HUES64 (cell line): ENCODE data around the gene LRRC8D.
"Not testable (repeated sequence)": the region's sequence is repeated elsewhere in the genome, so short reads cannot be mapped to it uniquely, and the experiment has no call there.

Experiments
- H3K27ac ChIP-seq: 2 replicates; pipeline ENCODE4 v1.7.0; 2013; ENCODE audit warnings: low read depth, low read length, inconsistent platforms
- H3K27me3 ChIP-seq: 2 replicates; pipeline ENCODE4 v1.6.1; 2013; ENCODE audit warnings: mild to moderate bottlenecking, low read length; ENCODE audit not compliant: insufficient read depth
- H3K36me3 ChIP-seq: 2 replicates; pipeline ENCODE4 v1.6.1; 2013; ENCODE audit warnings: mild to moderate bottlenecking, low read length; ENCODE audit not compliant: insufficient read depth
- H3K4me1 ChIP-seq: 2 replicates; pipeline ENCODE4 v1.6.1; 2013; ENCODE audit warnings: mild to moderate bottlenecking, low read length, moderate library complexity; ENCODE audit not compliant: insufficient read depth
- H3K4me3 ChIP-seq: 2 replicates; pipeline ENCODE4 v1.5.1; 2013; ENCODE audit warnings: mild to moderate bottlenecking, low read length, moderate library complexity
- H3K9ac ChIP-seq: 2 replicates; pipeline ENCODE4 v1.6.1; 2013; ENCODE audit warnings: mild to moderate bottlenecking, low read depth, low read length
- H3K9me3 ChIP-seq: 2 replicates; pipeline ENCODE4 v1.6.1; 2013; ENCODE audit warnings: low read depth, low read length; ENCODE audit not compliant: insufficient read depth
- WGBS: fragments of 150-250, 120-280 bp; methylation state at CpG from one replicate; pipeline ENCODE4 v1.1.7; 2013; ENCODE audit warnings: missing lambda C conversion rate; 5-methylcytosine and 5-hydroxymethylcytosine counted together

Gene LRRC8D

DNA sequence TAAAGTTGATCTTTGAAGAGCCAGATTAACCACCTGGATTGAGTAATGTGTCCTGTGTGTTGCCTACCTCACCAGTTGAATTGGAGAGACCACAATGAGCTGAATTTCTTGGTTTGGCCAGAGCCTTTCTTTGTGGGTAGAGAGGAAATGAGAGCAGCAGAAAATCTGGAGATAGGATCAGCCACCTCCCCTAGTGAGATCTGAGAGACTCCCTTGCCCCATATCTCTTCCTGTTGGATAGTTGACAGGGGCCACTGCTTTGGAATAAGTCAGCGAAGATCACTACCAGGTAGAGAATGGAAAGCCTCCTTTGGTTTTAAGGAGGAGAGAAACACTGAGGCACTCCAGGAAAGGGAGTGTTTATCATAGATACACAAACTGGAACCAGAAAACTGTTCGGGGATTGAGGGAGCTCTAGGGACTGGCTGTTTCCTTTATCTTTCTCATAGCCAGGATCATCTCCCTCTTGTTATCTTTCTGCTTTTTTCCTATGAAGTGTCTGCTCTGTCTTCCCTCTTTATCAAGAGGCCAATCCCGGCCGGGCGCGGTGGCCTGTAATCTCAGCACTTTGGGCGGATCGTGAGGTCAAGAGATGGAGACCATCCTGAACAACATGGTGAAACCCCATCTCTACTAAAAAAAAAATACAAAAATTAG lies 152.8 kb downstream of the LRRC8D start:
- no peak overlapping the region for H3K4me3 ChIP-seq
- H3K9ac ChIP-seq = no peak overlapping the region
- no peaks in the 10 kb centered on the region for H3K36me3 ChIP-seq
- no peaks in the 10 kb centered on the region for H3K4me1 ChIP-seq
- no peaks in the 10 kb centered on the region for H3K9me3 ChIP-seq
- H3K27me3 ChIP-seq = no peaks in the 10 kb centered on the region
- 91% methylated on average over 8 of the region's 8 CpGs for WGBS
- H3K27ac ChIP-seq = no peak overlapping the region

DNA sequence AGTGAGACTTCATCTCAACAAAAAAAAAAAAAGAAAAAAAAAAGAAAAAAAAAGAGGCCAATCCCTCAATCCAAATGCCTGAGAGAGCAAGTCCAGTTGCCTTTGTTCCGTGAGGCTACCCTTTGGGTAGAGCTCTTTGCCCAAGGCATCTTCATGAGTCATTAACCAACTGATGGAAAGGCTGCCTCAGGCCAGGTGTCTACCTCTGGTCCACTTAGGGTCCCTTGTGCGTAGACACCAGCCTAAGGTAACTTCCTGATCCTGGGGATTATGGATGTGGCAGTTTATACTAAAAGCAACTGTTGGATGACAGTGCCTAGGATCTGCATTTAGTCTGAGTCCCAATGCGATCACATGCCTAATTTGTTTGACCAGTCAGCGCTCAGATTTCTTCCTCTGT lies 153.4 kb downstream of the LRRC8D start:
- no peak overlapping the region for H3K27ac ChIP-seq

DNA sequence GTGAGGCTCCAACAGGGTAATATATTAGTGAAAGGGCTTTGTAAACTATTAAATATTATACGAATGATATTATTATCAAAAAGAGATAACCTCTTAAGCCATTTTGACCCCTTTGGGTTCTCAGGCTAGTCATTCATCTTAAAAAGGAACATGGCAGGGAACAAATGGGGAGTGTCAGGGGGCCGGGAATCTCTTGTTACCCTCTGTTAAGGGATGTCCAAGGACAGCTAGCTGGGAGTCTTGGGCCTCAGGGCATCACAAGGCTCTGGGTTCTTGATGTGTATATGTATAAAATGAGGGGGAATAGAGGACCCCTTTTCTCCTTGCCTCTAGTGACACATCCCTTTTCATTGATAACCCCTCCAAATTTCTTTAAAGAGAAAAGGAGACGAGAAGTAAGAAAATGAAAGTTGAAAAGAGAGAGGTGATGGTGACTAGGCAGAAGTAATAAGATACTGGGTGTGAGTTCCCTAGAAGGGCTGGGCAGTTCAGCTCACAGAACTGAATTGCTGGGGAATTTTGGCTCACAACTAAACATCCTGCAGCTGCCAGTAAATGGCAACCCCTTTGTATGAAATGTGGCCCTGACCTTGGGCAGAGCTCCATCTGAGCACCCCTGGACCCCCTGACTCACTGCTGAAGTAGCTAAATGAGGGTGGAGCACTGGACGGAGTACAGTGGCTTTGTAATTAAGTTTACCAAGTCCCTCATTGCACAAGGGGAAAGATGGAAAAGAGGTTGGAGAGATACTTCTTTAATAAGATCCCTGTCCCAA lies 154.1 kb downstream of the LRRC8D start:
- WGBS = 90% methylated on average over 4 of the region's 4 CpGs
- Histone ChIP-seq H3K27me3 (no peaks in the 10 kb centered on the region), H3K4me3 (no peak overlapping the region), H3K9ac (no peak overlapping the region), H3K4me1 (no peaks in the 10 kb centered on the region), H3K36me3 (no peaks in the 10 kb centered on the region), H3K27ac (no peak overlapping the region), H3K9me3 (no peaks in the 10 kb centered on the region)

More for the DNA sequence above, 153.4 kb downstream of the LRRC8D start:
- Histone ChIP-seq H3K27me3 (no peaks in the 10 kb centered on the region), H3K9ac (no peak overlapping the region), H3K4me1 (no peaks in the 10 kb centered on the region), H3K9me3 (no peaks in the 10 kb centered on the region), H3K4me3 (no peak overlapping the region), H3K36me3 (no peaks in the 10 kb centered on the region)
- 97% methylated on average over 4 of the region's 4 CpGs for WGBS

DNA sequence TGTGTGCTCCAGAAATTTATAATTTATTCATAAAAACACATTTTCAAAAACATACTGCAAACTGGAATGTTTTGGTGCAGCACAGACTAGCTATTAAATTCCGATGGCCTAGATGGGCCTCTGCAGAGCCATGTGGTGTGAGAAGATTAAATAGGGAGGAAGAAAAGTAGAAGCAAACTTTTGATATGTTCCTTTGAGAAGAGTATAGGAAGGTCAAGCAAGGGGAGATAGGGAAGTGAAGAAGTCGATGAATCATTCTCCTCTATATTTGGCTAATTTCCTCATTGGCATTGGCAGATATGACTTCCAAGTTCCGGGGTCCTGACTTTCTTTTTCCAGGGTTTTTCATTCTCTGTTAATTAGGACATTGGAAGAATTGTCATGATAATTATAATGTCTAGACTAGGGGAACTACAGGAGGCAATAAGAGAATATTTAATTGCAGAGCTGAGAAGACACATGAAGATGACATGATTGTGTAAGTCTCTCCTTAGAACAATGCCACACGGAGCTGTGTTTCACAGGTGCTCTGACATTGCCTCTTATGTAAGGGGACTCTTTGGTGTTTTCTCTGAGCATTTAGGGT lies 154.8 kb downstream of the LRRC8D start:
- Histone ChIP-seq H3K9me3 (no peaks in the 10 kb centered on the region), H3K4me1 (peaks cover 4% of the 10 kb centered on the region), H3K9ac (no peak overlapping the region), H3K4me3 (no peak overlapping the region), H3K27ac (no peak overlapping the region), H3K27me3 (no peaks in the 10 kb centered on the region), H3K36me3 (no peaks in the 10 kb centered on the region)
- 92% methylated on average over 4 of the region's 4 CpGs for WGBS

DNA sequence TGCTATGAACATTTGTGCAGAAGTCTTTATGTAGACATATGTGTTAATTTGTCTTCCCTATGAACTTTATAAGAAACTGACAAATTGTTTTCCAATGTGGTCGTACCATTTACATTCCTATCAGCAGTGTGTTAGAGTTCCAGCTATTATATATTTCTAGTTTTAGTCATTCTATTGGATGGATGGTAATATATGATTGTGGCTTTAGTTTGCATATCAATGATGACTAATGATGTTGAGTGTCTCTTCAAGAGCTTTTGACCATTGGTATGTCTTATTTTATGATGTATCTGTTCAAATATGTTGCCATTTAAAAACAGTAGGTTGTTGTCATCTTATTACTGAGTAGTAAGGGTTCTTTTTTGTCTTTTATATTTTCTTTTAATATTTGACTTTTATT lies 157.9 kb downstream of the LRRC8D start:
- Histone ChIP-seq H3K4me1 (peaks cover 6% of the 10 kb centered on the region), H3K4me3 (no peak overlapping the region), H3K27ac (no peak overlapping the region), H3K9me3 (no peaks in the 10 kb centered on the region), H3K36me3 (no peaks in the 10 kb centered on the region), H3K9ac (no peak overlapping the region), H3K27me3 (no peaks in the 10 kb centered on the region)
- 100% methylated on average over 1 of the region's 1 CpG for WGBS

DNA sequence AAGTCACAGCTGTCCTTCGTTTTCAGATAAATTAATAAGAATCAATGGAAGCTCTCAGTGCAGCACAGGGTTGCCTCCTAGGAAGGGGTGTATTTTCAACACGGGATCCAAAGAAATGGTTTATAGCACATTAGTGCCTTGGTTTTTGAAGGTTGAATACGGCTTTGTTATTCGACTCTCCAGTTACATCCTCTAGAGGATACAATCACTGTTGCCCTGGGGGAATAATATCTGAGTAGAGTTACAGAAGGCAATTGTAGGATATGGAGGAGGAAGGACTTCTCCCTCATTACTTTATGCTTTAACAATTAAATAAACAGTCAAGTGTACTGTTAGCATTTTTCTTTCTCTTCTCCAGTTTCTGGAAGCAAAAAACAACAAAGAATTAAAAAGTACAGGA lies 159.8 kb downstream of the LRRC8D start:
- H3K4me1 ChIP-seq = peaks cover 6% of the 10 kb centered on the region
- H3K4me3 ChIP-seq = no peak overlapping the region
- no peaks in the 10 kb centered on the region for H3K27me3 ChIP-seq
- 67% methylated on average over 4 of the region's 4 CpGs for WGBS
- no peak overlapping the region for H3K27ac ChIP-seq
- H3K9ac ChIP-seq = no peak overlapping the region
- no peaks in the 10 kb centered on the region for H3K9me3 ChIP-seq
- no peaks in the 10 kb centered on the region for H3K36me3 ChIP-seq

DNA sequence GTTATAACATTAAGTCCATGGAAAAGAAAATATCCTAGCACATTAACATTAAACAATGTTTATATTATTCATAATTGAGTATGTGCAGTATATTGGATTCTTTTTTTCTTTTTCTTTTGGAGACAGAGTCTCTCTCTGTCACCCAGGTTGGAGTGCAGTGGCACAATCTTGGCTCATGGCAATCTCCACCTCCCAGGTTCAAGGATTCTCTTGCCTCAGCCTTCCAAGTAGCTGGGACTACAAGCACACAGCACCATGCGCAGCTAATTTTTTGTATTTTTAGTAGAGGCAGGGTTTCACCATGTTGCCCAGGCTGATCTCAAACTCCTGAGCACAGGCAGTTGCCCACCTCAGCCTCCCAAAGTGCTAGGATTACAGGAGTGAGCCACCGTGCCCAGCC lies 162.0 kb downstream of the LRRC8D start:
- H3K36me3 ChIP-seq, H3K27me3 ChIP-seq, H3K27ac ChIP-seq, H3K9me3 ChIP-seq, H3K9ac ChIP-seq, H3K4me3 ChIP-seq, H3K4me1 ChIP-seq: not testable (repeated sequence)
- WGBS = 100% methylated on average over 1 of the region's 2 CpGs

DNA sequence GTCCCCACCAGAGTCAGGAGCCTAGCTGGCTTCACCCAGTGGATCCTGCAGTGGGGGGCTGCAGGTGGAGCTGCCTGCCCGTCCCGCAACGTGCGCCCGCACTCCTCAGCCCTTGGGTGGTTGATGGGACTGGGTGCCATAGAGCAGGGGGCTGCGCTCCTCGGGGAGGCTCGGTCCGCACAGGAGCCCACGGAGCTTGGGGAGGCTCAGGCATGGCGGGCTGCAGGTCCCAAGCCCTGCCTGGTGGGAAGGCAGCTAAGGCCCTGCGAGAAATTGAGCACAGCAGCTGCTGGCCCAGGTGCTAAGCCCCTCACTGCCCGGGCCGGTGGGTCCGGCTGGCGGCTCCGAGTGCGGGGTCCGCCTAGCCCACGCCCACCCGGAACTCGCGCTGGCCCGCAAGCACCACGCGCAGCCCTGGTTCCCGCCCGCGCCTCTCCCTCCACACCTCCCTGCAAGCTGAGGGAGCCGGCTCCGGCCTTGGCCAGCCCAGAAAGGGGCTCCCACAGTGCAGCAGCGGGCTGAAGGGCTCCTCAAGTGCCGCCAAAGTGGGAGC lies 163.8 kb downstream of the LRRC8D start:
- H3K27me3 ChIP-seq, H3K27ac ChIP-seq, H3K9ac ChIP-seq, H3K9me3 ChIP-seq, H3K36me3 ChIP-seq, H3K4me3 ChIP-seq: not testable (repeated sequence)
- H3K4me1 ChIP-seq = peaks cover 11% of the 10 kb centered on the region
- 97% methylated on average over 31 of the region's 33 CpGs for WGBS

DNA sequence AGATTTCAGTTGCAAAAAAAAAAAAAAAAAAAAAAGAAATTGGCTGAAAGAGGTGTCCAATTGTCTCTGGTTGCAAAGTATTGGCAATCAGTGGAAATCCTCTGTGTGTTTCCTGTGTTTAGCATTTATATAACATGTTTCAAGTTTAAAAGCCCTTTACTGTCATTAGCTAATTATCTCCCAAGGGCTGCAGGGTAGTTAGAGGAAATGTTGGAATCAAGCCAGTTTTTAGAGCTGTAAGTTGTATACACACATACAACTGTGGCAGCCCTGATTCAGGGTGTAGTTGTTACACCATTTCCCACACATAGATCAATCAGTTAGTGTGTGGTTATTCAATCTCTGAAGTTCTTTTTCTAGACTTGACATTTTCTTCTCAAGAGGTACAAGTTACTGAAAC lies 165.2 kb downstream of the LRRC8D start:
- Histone ChIP-seq H3K4me3 (no peak overlapping the region), H3K36me3 (no peaks in the 10 kb centered on the region), H3K4me1 (peaks cover 8% of the 10 kb centered on the region), H3K27me3 (no peaks in the 10 kb centered on the region), H3K9ac (no peak overlapping the region), H3K27ac (no peak overlapping the region), H3K9me3 (no peaks in the 10 kb centered on the region)
